ENCODE results near the gene ATP11B.

The ATP11B gene

DNA sequence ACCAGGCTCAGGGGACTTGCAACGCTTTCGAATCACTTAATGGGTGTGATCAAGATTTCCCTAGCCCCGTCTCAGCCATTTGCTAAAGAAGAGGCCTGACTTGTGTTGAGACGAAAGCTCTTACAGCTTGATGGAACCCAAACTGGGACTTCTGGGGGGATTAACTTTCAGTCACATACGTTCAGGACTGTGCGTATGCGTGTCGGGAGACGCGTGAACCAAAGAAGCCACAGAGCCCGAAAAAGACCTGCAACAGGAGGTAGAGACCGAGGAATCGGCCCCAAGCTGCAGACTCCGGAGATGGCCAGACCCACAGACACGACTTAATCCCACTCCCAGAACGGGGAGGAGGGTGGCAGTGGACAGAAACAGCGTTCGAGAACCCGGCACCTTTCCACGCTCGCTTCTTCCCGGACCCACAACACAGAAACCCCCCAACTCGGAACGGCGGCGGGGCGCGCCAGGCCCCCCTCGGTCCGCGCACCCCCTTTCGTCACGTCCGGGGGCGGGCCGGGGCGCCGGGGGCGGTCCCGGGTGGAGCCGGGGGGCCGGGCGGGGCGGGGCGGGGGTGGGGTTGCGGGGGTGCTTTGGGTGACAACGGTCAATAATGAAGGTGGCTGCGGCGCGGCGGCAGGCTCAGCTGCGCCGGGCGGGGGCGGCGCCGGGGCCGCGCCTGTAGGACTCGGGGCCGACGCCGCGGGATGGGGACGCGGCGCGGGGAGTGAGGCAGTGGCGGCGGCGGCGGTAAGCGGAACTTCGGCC lies at the start of gene ATP11B:
TSS of gene ATP11B (plus strand) at position 604 of the 762 bp plus-strand sequence. CDS start 256 bp downstream, outside the sequence.
- peak; percentile 46 for DNase-seq (ENCODE audit: low read depth, low spot score)

DNA sequence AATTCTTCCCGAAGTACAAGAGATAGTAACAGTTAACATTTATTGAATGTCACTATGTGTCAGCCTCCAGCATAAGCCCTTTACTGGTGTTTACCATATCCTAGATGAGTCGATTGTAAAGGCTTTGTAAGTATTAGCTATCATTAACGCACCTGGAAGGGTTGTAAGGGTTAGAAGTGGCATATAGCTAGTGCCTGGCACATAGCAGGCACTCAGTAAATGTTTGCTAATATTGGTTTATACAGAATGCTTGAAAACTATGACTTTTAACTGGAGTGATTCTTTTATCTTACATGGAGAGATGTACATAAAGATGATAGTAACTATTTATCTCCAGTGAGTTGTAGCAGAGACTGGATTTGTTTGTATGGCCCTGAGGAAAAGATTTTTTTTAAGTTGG lies 46.3 kb upstream of the ATP11B start:
- no peak for DNase-seq (ENCODE audit: low read depth, low spot score)

DNA sequence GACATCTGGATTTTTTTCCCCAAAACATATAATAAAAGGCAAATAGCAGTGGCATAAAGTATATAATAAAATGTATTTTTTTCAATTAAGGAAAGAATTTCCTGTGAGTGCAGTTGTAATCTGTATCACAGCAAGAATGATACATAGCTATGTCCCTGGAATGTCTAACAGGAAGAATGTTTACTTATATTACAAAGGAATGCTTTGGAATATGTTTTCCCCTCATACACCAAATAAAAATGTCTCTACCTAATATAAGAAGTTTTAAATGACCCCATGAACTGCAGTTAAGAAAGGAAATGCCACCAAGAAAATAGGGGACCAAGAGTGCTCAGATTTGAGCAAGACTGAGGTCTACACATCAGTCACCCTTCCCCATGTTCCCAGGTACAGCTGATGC lies 38.0 kb upstream of the ATP11B start:
- DNase-seq (ENCODE audit: low read depth, low spot score): no peak

DNA sequence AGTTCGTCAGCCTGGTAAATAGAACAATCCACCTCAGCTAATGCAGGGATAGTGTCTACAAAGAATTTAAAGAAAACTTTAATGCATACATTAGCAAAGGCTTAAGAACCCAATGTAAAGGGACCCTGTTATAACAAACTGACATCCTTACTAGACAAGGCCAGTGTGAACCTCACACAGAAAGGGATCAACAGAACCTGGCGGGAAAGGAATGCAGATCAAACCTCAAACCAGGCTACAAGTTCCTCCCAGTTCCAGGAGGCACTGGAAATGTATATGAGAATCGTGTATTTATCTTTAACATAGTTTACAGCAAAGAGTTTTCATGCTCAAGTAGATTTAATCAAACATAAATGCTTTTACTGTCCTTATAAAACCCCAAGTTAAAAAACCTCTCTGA lies 37.6 kb upstream of the ATP11B start:
- DNase-seq (ENCODE audit: low read depth, low spot score): no peak

DNA sequence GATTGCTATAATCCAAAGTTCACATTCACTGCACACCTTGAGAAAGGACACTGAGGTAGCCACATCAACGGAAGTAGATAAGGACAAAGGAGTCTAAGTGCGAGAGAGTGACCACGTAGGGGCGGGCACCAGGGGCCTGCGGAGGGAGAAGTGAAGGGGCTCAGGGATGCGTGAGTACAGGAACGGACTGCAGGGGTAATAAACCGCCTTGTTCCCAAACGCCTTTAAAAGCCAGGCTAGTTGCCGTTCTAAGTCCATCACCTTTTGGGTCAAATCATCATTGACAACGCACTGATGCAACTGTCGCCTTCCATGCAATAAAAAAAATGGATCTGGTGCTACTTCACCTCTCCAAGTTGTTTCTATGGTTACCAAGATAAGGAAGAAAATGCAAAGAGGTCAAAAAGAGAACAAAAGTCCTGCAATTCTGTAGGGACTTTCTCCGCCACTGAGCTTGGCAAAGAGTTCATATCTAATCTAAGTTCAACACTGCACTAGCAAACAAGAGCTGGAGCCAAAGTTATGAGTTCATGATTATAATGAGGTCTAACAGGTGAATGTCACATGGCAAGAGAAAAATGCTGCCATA lies 32.6 kb upstream of the ATP11B start:
- no peak for DNase-seq (ENCODE audit: low read depth, low spot score)

DNA sequence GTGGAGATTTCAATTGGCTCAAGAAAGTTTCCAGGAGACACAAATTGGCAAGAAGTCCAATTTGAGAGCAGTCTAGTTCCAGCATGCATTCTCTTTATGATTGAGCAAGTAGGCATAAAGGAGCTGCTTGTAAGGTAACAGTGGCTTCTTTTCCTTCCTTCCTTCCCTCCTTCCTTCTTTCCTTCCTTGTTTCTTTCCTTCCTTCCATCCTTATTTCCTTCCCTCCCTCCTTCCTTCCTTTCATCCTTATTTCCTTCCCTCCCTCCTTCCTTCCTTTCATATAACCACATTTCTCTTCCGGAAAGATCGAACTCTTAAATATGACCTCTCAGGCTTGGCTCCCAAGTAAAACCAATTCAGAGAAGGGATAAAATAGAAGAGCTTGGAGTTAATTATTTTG lies 29.4 kb upstream of the ATP11B start:
- no peak for DNase-seq (ENCODE audit: low read depth, low spot score)

DNA sequence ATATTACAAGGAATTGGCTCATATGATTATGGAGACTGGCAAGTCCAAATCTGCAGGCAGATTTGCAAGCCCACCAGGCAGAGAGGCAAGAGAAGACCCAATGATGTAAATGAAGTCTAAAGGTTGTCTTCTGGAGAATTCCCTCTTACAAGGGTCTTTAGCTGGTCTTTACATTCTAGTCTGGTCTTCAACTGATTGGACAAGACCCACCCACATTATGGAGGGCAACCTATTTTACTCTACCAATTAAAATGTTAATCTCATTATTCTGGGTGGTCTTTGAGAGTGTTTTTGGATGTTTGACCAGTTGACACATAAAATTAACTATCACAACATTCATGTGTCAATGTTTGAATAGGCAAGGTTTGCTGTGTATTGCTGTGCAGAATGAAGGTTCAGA lies 28.0 kb upstream of the ATP11B start:
- no peak for DNase-seq (ENCODE audit: low read depth, low spot score)

DNA sequence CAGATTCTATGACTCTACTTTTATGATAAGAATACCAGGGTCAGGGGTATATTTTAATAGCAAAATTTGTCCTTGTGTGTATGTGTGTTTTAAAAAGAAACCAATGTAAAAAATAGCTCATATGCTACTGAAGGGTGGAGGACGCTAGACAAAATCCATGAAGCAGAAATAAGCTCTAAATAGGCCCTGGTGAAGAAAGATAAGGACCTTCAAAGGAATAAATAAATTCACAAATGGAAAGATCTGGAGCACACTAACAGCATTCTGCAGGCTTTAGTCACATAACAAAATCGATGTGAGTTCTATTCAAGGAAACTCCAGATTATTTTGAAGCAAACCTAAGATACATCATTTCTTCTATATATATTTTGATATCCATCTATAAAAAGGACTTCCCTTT lies 27.2 kb upstream of the ATP11B start:
- DNase-seq (ENCODE audit: low read depth, low spot score): no peak

DNA sequence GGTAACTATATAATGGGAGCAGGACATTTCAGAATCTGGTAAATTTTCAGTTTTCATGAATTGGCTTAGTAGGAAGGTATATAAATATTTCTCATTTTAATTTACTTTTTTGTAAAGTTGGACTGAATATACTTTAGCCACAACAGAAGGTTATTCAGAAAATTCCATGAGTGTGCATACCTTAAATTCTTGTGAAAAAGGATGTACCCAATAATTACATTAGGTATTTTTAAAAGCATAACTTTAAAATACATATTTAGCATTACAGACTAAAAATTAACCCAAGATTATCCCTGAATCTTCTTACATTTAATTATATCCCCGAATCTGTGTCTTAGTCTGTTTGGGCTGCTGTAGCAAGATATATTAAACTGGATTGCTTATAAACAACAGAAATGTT lies 24.9 kb upstream of the ATP11B start:
- DNase-seq (ENCODE audit: low read depth, low spot score): no peak

DNA sequence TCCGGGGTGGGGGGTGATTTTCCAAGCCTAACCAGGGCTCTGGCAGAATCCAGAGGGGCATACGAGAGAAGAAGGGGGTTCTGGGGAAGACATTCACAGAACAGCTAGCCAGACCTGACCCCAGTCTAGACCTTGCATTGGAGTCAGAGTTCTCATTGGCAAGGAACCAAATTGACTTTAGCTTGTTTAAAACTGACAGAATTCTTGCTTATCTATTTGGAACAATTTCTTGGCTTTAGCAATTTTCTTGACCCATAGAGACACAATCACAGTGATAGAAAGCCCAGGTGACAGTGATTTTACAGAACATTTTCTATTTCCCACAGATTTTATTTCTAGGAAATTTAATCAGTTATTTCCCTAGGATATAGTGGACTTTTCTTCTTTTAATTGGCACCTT lies 23.6 kb upstream of the ATP11B start:
- DNase-seq (ENCODE audit: low read depth, low spot score): no peak

DNA sequence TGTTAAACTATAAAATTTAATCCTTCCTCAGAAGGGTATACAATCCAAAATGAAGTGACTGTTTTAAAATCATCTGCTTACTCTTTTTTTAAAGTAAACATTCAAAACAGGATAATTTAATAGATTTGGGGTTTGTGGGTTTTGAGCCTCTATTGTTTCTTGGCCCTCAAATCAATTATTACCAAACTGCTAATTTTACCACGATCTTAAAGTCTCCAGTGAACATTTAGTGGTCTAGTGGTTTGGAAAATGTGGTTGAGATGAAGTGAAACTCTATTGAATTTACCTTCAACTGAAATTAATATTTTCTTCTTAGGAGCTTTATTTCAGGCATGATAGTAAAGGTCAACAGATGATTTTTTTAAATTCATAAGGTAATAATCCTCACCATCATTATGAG lies 11.2 kb upstream of the ATP11B start:
- no peak for DNase-seq (ENCODE audit: low read depth, low spot score)

DNA sequence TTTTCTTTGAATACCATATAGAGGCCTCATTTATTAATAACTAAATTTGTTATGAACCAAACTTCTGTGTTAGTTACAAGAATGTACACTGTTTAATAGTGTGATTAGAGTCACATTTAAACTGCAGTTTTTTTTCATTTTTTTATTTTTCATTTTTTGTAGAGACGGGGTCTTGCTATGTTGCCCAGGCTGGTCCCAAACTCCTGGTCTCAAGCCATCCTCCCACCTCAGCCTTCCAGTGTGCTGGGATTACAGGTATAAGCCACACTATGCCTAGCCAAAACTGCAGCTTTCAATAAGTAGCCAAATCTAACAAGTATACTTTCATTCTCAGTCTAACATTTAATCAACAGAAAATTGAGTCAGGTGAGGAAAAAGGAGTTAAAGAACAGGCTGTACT lies 10.2 kb upstream of the ATP11B start:
- no peak for DNase-seq (ENCODE audit: low read depth, low spot score)

DNA sequence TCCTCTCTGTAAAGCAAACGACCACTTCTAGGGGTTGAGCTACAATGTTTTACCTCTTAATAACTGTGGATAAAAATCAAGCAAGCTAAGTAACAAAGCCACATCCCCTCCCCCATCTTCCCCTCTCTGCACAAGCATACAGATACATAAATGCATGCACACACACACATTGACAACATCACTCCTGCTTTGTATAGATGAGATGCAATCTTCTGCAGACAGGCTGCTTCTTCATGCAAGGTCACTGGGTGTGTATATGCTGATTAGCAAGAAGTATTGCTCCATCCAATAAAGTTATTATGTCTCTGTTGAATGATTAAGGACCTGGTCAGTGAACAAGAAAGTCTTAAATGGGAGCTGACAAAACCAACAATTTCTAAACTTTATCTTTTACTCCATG lies 8.8 kb upstream of the ATP11B start:
- no peak for DNase-seq (ENCODE audit: low read depth, low spot score)

DNA sequence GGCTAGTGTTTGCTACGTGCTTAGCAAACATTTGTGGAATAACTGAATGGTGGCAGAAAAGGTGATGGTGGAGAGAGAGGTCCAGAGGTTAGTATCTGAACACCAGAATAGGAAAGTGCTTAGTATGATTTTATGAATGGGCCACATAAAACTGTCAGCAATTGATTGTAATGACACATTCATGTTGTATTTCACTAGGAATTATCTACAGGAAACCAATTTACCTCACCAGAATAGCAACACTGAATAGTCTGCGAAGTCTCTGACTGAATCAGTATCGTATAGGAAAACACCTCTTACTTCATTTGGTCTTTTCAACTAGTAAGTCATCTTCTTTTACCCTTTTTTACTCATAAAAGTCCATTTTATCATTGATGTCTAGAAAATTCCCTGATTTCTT lies 8.2 kb upstream of the ATP11B start:
- no peak for DNase-seq (ENCODE audit: low read depth, low spot score)

DNA sequence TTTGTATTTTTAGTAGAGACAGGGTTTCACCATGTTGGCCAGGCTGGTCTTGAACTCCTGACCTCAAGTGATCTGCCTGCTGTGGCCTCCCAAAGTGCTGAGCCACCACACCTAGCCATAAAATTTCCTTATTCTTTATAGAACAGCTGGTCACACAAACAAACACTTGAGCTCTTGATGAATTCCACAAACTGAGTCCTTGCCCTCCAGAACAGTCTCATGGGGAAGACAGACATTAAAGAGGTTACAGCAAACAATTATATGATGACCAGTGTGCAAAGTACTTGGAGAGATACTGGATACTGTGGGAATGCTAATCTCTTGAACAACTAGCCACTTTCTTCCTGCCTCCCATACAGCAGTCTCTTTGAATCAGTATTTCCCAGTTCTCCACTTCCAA lies 7.5 kb upstream of the ATP11B start:
- no peak for DNase-seq (ENCODE audit: low read depth, low spot score)

DNA sequence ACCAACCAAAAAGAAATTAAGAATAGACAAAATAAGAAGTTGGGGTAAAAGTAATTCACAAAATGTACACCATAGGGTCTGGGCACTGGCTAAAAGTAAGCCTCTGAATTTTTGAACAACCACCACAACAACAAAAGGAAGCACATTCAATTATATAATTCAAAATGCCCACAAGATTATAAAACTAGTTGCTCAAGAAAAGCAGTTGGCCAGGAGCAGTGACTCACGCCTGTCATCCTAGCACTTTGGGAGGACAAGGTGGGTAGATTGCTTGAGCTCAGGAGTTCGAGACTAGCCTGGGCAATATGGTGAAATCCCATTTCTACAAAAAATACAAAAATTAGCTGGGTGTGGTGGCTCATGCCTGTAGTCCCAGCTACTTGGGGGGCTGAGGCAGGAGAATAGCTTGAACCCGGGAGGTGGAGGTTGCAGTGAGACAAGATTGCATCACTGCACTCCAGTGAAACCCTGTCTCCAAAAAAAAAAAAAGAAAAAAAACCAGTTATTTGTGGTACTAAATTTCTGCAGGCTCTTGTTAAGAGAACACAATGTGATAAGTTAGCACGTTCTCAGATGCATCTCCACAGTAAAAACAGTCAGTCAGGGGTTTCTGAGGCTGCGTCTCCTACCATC lies 6.6 kb upstream of the ATP11B start:
- DNase-seq (ENCODE audit: low read depth, low spot score): no peak

DNA sequence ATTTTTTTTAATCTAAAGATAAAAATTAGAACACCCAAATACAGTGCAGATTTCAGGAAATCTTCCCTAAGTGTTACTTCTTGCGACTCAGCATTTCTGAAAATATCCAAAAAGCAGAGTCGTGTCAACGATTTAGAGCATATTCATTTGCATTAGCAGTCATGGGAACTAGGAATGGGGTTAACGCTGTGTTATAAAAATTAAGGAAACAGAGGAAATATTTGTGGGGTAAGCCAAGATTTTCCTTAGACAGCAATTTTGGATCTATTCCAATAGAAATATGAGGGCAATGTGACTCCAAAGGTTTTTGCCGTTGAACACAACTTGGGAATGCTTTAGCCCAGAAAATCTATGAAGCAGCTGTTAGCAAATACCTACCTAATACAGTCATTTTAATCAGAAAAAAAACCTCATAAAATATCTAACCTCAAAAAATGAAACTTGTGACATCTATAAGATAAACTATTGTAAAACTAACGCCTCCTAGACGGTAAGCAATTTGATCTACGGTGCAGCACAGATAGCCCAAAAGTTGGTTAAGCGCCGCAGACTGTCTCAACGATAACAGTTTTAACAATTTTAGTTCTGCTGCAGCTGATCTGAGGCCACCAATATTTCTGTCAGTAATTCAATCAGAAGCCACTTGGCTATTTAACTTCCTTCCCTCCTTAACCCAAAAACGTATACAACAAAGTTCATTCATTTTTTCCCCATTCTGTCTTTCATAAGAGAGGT lies 5.8 kb upstream of the ATP11B start:
- DNase-seq (ENCODE audit: low read depth, low spot score): no peak

DNA sequence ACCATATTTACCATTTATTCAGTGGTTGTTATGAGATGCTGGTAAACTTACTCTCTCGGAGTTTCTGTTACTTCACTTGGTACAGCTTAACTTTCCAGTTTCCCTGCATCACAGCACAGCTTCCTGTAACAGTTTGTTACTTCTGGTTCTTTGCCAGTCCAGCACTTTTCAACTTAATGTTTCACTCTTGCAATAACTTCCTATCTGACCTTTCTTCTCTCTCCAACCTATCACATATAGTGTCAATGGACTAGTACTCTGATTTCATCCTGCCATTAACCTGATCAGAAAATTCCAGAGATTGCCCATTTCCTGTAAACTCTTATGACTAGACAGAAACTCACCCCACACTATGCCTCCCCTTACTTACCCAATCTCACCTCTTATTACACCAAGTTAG lies 3.9 kb upstream of the ATP11B start:
- DNase-seq (ENCODE audit: low read depth, low spot score): no peak

DNA sequence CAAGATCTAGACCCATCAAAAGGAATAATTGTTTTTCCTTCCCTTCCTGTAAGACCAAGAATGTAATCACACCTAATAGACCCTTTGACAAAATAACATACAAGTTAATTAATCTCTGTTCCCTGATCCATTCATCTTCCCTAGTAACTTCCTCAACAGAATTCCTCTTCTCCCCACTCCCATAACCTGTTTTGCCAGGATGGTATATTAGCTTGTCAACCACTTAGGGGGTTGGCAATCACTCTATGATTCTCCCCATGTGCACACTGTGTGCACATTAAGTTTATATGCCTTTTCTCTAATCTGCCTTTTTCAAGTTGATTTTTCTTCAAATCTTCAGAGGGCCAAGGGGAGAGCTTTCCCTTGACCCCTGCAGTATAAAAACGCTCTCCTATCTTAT lies 2.7 kb upstream of the ATP11B start:
- no peak for DNase-seq (ENCODE audit: low read depth, low spot score)

DNA sequence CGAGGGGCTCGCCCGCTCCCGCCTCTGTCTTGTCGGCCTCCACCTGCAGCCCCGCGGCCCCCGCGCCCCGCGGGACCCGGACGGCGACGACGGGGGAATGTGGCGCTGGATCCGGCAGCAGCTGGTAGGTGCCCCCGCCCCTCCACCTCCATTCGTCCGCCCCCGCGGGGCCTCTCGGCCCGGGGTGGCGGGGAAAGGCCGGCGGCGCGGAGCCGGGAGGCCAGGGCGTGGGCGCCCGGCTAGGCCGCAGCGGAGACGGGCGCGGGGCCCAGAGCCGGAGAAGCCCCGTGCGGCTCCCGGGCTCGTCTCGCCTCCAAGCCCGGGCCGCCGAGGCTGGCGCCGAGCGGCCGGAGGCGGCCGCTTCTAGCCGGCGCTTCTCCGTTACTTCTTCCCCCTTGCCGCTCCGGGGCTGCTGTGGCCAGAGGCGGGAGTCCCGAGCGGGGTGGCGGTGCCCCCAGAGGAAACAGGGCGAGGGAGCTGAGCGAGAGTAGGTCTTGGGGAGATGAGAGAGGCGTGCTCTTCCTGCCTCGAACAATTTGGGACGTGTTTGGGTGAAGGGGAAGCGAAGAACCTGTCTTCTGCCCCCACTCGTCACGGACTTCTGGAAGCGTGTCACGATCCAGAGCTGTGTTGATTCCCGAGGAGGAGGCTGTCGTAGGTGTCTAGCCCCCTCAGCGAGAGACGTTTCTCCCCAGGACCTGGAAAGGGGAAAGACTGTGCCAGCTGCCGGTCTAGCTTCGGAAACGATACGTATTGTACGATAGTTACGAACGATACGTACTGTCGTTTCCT lies 555 bp downstream of the ATP11B start:
- peak; percentile 55 for DNase-seq (ENCODE audit: low read depth, low spot score)

DNA sequence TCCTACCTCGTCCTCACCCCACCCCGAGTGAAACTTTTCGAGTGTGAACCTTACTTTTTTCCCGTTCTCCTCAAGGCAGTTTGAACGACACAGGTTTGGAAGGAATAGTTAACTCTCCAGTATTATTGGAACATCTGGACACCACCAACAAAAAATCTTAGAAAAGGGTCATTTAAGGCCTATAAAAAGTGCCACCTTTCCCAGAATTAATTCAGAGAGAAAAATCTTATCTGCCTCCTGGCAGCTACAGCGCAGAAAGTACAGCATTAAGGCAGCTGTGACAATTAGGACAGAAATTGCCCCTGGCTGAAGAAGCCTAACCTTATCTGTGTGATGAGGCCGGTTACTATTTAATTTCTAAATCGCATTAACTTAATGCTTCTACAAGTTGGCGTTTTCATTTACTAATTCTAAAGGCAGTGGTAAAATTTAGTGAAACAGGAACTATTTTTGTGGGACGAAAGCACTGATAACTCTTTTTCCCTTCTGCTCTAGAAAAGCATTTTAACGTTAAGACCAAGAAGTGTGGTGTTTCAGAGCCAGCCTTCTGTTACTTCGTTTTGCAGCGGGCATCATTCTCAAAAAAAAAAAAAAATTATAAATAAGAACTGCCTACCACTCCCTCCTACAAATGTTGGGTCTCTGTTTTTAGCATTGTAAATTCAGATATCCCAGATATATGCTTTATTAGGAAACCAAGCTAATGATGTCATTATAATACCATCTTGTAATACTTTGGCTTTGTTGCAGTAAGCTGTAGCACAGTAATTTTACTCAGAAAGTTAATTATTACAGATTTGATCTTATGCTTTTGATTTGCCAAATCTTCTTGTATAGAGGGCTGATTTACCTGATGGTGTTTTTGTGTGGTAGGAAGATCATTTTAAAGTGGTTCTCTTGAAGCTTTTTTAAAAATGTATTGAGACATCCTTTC lies 1.4 kb downstream of the ATP11B start:
- DNase-seq (ENCODE audit: low read depth, low spot score): no peak

Measured in ELF-1 (cell line).